NB4 (cell line): ENCODE measurements around the gene TUT4.

Experiments
- DNase-seq: peaks from one replicate; pipeline ENCODE4 v3.0.0; 2010; ENCODE audit warnings: low read depth
- H3K4me3 ChIP-seq: one replicate; pipeline ENCODE4 v1.5.1; 2011; ENCODE audit warnings: mild to moderate bottlenecking, low read depth, low read length, moderate library complexity
- CTCF ChIP-seq: IDR thresholded peaks from one replicate; pipeline ENCODE4 v1.5.1; 2012; ENCODE audit warnings: low read depth, low read length
- MAX ChIP-seq: IDR thresholded peaks from 2 replicates; pipeline ENCODE4 v1.6.1; 2011; ENCODE audit warnings: low read depth, low read length
- MYC ChIP-seq: IDR thresholded peaks from 2 replicates; pipeline ENCODE4 v1.6.1; 2011; ENCODE audit warnings: low read depth, low read length
- POLR2A ChIP-seq: IDR thresholded peaks from 2 replicates; pipeline ENCODE4 v1.6.1; 2011; ENCODE audit warnings: mild to moderate bottlenecking; ENCODE audit not compliant: insufficient read length; ENCODE audit errors: extremely low read depth

The TUT4 gene

GRCh38 chr1:52435650-52436049, 117.2 kb downstream of the TUT4 start:
- DNase-seq = no peak
- H3K4me3 ChIP-seq = no peak overlapping the region
- TF ChIP-seq MYC (no peak), MAX (no peak), POLR2A (no peak), CTCF (no peak)

- no peak overlapping the region for H3K4me3 ChIP-seq
- DNase-seq = no peak
- TF ChIP-seq CTCF = no peak
- no peak for TF ChIP-seq POLR2A
- TF ChIP-seq MYC = no peak
- no peak for TF ChIP-seq MAX
Measured at GRCh38 chr1:52435211-52435610, 117.7 kb downstream of the TUT4 start.

- H3K4me3 ChIP-seq = no peak overlapping the region
- TF ChIP-seq MAX (no peak), MYC (no peak), CTCF (no peak), POLR2A (no peak)
- no peak for DNase-seq
Measured at GRCh38 chr1:52432807-52433206, 120.1 kb downstream of the TUT4 start.

GRCh38 chr1:52427152-52427551, 125.7 kb downstream of the TUT4 start:
- DNase-seq = no peak

GRCh38 chr1:52426371-52426770, 126.5 kb downstream of the TUT4 start:
- H3K4me3 ChIP-seq = no peak overlapping the region
- DNase-seq = no peak
- TF ChIP-seq MAX (no peak), POLR2A (no peak), CTCF (no peak), MYC (no peak)

More at GRCh38 chr1:52427152-52427551, 125.7 kb downstream of the TUT4 start:
- no peak overlapping the region for H3K4me3 ChIP-seq
- TF ChIP-seq MYC = no peak
- no peak for TF ChIP-seq CTCF
- TF ChIP-seq POLR2A = no peak
- no peak for TF ChIP-seq MAX

GRCh38 chr1:52424813-52425212, 128.1 kb downstream of the TUT4 start:
- H3K4me3 ChIP-seq = peak overlapping the region; percentile 32
- DNase-seq = peak; percentile 57
- TF ChIP-seq MAX (no peak), CTCF (no peak)
